Mammary microvascular endothelial cell (primary cell): ENCODE measurements around the gene NFAM1. TPM values are rescaled to one million over a fixed set of nuclear protein-coding genes. Genes with fewer than 3 reads are reported as not detected.

Experiments
- total RNA-seq: library from RNA; depleted of rRNA; stranded (reverse); fragments of >200 nt; gene quantifications from 2 replicates; pipeline ENCODE4 v1.2.3, GENCODE V29; 2015

NFAM1 gene
- total RNA-seq, result not detected in 2 replicates

DNA sequence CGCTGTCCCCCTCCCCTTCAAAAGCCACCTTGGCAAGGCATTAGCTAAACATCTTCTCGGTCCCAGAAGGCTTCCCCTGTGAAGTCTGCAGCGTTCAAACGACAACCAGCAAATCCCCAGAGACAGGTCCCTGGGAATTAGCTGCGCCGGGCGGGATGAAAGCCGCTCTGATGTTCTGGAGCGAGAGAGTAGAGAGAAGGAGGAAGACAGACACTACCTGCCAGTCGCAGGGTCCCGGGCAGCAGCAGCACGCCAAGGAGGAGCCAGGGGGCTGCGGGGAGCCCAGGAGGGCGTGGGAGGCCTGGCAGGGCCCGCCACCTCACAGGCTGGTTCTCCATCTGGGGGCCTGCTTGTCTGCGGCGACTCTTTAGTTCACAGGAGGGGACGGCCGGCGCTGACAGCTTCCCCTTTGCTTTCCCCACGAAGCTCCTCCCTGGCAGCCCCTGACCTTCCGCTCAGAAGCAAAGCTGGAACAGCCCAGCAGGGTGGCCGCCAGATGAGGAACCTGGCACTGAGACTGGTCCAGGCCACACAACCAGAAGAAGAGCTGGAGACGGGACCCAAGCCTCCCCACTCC, at the start of gene NFAM1:
NFAM1 (minus strand) TSS at position 384 of the 577 bp plus-strand sequence; CDS start at position 338, 46 bp downstream.

Other genes with a start within 250 kb of the NFAM1 start
- 19.9 and 21.1 TPM in 2 replicates for gene TCF20, start 161.8 kb downstream of the NFAM1 start, total RNA-seq
- 40.7 and 40.9 TPM in 2 replicates for gene RRP7A, start 87.4 kb upstream of the NFAM1 start, total RNA-seq
- 2.0 and 2.9 TPM in 2 replicates for gene SERHL2, start 121.6 kb upstream of the NFAM1 start, total RNA-seq
- gene POLDIP3, start 182.5 kb upstream of the NFAM1 start, total RNA-seq, result 31.0 and 38.1 TPM in 2 replicates
- gene ATP5MGL, start 208.2 kb upstream of the NFAM1 start, total RNA-seq, result 0.47 TPM in 1 of 2 replicates, not detected in the other
- gene CYB5R3, start 217.0 kb upstream of the NFAM1 start, total RNA-seq, result 195 and 232 TPM in 2 replicates